ENCODE data around the gene ENO1. TPM values are rescaled to one million over a fixed set of nuclear protein-coding genes. Genes with fewer than 3 reads are reported as not detected.
"Not testable (repeated sequence)": the region's sequence is repeated elsewhere in the genome, so short reads cannot be mapped to it uniquely, and the experiment has no call there.

The ENO1 gene
- total RNA-seq, 2 experiments from 2014 or later: 2,453 to 2,472 TPM

DNA sequence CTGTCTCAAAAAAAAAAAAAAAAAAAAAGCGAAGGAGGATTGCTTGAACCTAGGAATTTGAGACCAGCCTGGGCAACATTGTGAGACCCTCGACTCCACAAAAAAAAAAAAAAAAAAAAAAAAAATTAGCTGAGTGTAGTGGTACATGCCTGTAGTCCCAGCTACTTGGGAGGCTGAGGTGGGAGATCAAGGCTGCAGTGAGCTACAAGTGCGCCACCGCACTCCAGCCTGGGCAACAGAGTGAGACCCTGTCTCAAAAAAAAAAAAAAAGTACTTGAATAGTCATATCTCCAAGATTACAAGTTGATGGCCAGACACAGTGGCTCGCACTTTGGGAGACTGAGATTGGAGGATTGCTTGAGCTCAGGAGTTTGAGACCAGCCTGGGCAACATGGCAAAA lies 27.4 kb downstream of the ENO1 start:
- no peak for DNase-seq
- Mint-ChIP-seq H3K27ac (no peak overlapping the region), H3K4me1 (peaks cover 4% of the 10 kb centered on the region), H3K27me3 (no peaks in the 10 kb centered on the region), H3K4me3 (no peak overlapping the region), H3K9me3 (no peaks in the 10 kb centered on the region), H3K36me3 (ENCODE audit: low read depth) (peaks cover under 1% of the 10 kb centered on the region)
- ChIA-PET POLR2A (no interaction called here), CTCF (interaction anchor here (0.6 to 4.2 kb wide), 10 partner anchors 9 to 1005 kb away, joined by 3 to 54 read pairs (median 3); no protein-coding TSS in a partner anchor)

DNA sequence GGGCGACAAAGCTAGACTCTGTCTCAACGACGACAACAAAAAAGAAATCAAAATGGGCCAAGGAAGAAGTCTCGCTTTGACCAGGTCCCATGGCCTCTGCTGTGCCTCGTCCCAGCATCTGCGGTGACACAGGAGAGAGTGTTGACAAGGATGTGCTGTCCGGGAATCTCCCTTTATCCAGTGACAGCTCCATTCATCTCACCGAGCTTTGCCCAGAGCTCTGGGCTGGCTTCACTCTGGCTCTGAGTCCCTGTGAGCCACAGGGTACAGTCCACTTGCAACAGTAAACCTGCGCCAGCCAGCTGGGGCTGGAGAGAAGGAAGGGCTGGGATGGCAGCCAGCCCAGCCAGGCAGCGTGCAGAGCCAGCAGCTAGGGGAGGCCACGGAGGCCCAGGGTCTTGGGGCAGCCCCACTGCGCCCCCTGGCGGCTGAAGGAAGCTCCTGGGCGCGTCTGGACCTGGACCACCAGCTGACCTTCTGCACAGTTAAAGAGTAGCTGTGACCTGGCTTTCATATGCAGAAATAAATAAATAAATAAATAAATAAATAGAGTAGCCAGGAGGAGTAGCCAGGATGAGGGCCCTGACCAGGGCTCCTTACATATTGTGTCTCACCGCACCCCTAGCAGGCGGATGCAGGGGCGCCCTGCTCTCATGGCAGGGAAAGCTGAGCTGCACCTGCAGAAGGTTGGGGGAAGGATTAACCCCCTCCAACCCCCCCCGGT lies 29.7 kb downstream of the ENO1 start:
- Mint-ChIP-seq H3K4me3 (no peak overlapping the region), H3K4me1 (peaks cover 5% of the 10 kb centered on the region), H3K27ac (no peak overlapping the region), H3K27me3 (peaks cover 6% of the 10 kb centered on the region), H3K9me3 (no peaks in the 10 kb centered on the region), H3K36me3 (ENCODE audit: low read depth) (no peaks in the 10 kb centered on the region)
- CTCF ChIA-PET: interaction anchor here (0.6 to 4.2 kb wide), 89 partner anchors 10 to 866 kb away, joined by 3 to 58 read pairs (median 4); partner anchors contain the start of gene RERE
- POLR2A ChIA-PET: interaction anchor here (0.5 to 2.1 kb wide), 8 partner anchors 9 to 339 kb away, joined by 3 to 17 read pairs (median 4); partner anchors contain the start of gene ENO1
- DNase-seq: peak; percentile 75

DNA sequence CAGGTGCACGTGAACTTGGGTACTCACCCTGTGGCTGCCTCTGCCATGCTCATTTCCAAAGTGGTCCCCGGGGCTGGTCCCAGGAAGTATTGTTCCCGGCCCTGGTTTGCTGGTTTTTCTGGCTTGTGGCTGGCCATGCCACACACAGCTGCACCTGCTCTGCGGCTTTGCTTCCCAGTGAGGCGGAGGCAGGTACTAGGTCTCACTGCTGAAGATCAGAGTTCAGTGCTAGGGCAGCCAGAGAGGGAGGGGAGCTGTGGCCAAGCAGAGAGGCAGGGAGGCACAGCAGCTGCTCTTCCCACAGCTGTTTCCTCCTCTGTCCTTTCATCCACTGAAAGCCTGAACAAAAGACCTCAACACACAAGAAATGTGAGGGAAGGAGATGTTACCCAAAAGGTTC lies 30.5 kb downstream of the ENO1 start:
- H3K36me3 Mint-ChIP-seq (ENCODE audit: low read depth): no peaks in the 10 kb centered on the region
- H3K4me1 Mint-ChIP-seq: peaks cover 5% of the 10 kb centered on the region
- no peaks in the 10 kb centered on the region for H3K9me3 Mint-ChIP-seq
- H3K27me3 Mint-ChIP-seq: peaks cover 6% of the 10 kb centered on the region
- no peak overlapping the region for H3K27ac Mint-ChIP-seq
- POLR2A ChIA-PET: interaction anchor here (1.2 to 2.1 kb wide), 5 partner anchors 10 to 122 kb away, joined by 4 to 17 read pairs (median 5); partner anchors contain the start of gene ENO1
- H3K4me3 Mint-ChIP-seq: no peak overlapping the region
- DNase-seq: no peak
- CTCF ChIA-PET: interaction anchor here (0.7 to 4.2 kb wide), 40 partner anchors 9 to 865 kb away, joined by 3 to 58 read pairs (median 6); partner anchors contain the start of gene RERE

DNA sequence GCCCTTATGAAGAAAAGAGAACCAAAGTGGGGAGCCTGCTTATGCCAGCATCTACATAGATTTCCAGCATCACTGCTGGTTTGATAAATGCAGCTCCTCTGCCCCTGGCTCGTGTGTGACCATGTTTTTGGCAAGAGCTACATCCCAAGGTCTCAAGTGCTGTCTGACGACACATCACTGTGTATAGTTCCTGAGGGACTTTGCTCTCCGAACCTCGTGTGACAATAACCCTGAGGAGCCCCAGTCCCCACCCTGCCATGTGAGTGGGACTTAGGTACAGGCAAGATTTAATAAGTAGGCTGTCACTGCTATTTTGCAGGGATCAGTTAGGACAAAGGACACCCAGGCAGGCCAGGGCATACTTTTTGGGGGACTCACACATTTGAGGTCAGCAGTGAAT lies 32.2 kb downstream of the ENO1 start:
- CTCF ChIA-PET: interaction anchor here (1.6 to 4.1 kb wide), 2 partner anchors 13 to 285 kb away, joined by 7 to 58 read pairs; no protein-coding TSS in a partner anchor
- Mint-ChIP-seq H3K36me3 (ENCODE audit: low read depth) (no peaks in the 10 kb centered on the region), H3K9me3 (no peaks in the 10 kb centered on the region), H3K4me1 (peaks cover 4% of the 10 kb centered on the region), H3K27me3 (peaks cover 8% of the 10 kb centered on the region), H3K4me3 (no peak overlapping the region), H3K27ac (no peak overlapping the region)
- POLR2A ChIA-PET: no interaction called here
- no peak for DNase-seq

DNA sequence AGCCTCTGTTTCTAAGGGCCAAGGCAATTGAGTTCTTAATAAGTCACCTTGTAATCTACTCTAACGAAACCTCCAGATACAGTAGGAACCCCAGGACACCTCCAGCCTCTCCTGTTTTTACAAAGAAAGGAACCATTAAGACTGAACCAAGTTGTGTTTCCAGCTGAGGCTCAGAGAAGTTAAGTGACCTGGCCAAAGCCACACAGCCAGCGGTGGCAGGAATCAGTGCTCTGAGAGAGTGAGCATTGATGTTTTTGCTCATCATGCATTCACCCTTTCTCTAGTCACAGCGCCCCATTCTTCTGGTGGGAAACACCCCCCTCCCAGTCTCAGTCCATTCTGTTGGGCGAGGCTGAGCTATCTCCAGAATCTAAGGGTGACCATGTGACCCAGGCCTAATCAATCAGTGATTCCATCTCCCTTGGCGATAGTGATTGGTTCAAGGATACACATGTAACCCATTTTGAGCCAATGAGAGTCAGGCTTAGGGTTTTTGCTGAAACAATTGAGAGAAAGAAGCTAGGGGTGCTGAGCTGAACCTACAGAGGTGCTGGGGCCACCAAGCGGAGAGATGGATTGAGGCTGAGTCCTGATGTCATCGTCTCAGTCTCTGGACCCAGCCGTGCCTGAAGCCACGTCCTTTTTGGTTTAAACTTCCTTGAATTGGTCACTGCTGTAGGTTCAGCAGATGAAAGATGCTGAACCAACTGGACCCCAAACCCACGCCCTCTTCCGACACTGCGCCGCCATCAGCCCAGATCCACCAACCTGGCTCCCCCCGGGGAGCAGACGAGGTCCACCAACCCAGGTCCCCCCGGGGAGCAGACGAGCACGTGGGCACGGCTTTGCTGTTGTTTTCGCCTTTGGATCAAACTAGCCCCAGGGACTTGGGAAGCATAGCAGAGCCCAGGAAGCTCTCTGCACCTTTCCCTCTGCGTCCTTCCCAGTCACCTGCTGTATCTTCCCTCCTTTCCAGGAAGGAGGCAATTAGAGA lies 33.1 kb downstream of the ENO1 start:
- no peaks in the 10 kb centered on the region for H3K9me3 Mint-ChIP-seq
- CTCF ChIA-PET: interaction anchor here (0.6 to 1.6 kb wide), 3 partner anchors 14 to 387 kb away, joined by 3 to 7 read pairs (median 5); no protein-coding TSS in a partner anchor
- POLR2A ChIA-PET: interaction anchor here (0.9 kb wide), 1 partner anchor 473 kb away, joined by 4 read pairs; no protein-coding TSS in a partner anchor
- H3K27me3 Mint-ChIP-seq: peaks cover 8% of the 10 kb centered on the region
- H3K27ac Mint-ChIP-seq: no peak overlapping the region
- H3K36me3 Mint-ChIP-seq (ENCODE audit: low read depth): no peaks in the 10 kb centered on the region
- no peak for DNase-seq
- H3K4me3 Mint-ChIP-seq: no peak overlapping the region
- peaks cover 4% of the 10 kb centered on the region for H3K4me1 Mint-ChIP-seq

DNA sequence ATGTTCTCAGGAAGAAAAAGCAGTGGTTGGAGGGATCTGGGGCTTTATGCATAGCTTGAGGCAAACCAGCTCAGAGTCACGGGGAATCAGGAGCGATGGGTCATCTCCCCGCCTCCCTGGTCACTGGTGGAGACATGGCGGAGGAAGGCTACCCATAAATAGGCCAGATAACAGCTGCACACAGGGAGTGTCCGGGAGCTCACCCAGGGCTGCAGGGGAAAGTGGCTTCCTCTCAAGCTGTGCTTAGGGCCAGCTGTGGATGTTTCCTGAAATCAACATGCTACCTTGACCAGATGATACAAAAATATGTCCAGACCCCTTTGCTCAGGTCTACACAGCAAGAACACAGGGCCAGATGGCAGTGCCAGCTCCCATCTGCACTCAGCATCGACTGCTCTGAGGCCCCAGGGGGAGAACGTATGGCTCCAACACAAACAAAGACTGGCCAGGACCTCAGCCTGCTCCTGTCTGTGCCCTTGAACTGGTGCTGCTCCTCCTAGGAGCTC lies 33.9 kb downstream of the ENO1 start:
- H3K4me1 Mint-ChIP-seq: peaks cover 4% of the 10 kb centered on the region
- H3K36me3 Mint-ChIP-seq (ENCODE audit: low read depth): no peaks in the 10 kb centered on the region
- peaks cover 8% of the 10 kb centered on the region for H3K27me3 Mint-ChIP-seq
- ChIA-PET POLR2A (interaction anchor here (0.9 kb wide), 1 partner anchor 472 kb away, joined by 4 read pairs; no protein-coding TSS in a partner anchor), CTCF (interaction anchor here (1.1 kb wide), 1 partner anchor 15 kb away, joined by 3 read pairs; no protein-coding TSS in a partner anchor)
- H3K4me3 Mint-ChIP-seq: no peak overlapping the region
- no peak overlapping the region for H3K27ac Mint-ChIP-seq
- DNase-seq: no peak
- H3K9me3 Mint-ChIP-seq: no peaks in the 10 kb centered on the region

DNA sequence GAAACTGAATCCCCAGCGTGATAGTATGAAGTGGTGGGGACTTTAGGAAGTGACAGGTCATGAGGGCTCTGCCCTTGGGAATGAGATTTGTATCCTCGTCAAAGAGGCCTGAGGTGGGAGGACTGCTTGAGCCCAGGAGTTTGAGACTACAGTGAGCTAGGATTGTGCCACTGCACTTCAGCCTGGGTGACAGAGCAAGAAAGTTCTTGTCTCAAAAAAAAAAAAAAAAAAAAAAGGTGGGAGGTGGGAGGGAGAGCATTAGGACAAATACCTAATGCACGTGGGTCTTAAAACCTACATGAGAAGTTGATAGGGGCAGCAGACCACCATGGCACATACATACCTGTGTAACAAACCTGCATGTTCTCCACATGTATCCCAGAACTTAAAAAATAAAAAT lies 37.1 kb downstream of the ENO1 start:
- Mint-ChIP-seq H3K27ac (no peak overlapping the region), H3K4me1 (peaks cover 1% of the 10 kb centered on the region), H3K9me3 (no peaks in the 10 kb centered on the region), H3K36me3 (ENCODE audit: low read depth) (no peaks in the 10 kb centered on the region), H3K27me3 (peaks cover 12% of the 10 kb centered on the region), H3K4me3 (no peak overlapping the region)
- ChIA-PET CTCF (no interaction called here), POLR2A (no interaction called here)
- DNase-seq: no peak

DNA sequence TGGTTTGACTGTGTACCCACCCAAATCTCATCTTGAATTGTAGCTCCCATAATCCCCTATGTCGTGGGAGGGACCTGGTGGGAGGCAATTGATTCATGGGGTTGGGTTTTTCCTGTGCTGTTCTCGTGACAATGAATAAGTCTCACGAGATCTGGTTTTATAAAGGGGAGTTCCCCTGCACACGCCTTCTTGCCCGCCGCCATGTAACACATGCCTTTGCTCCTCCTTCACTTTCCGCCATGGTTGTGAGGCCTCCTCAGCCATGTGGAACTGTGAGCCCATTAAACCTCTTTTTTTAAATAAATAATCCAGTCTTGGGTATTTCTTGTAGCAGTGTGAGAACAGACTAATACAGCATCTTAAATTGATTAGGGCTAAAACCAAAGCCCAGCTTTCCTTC lies 38.5 kb downstream of the ENO1 start:
- no peak overlapping the region for H3K27ac Mint-ChIP-seq
- H3K4me3 Mint-ChIP-seq: no peak overlapping the region
- no peaks in the 10 kb centered on the region for H3K9me3 Mint-ChIP-seq
- ChIA-PET CTCF (interaction anchor here (3.7 kb wide), 1 partner anchor 9 kb away, joined by 27 read pairs; no protein-coding TSS in a partner anchor), POLR2A (interaction anchor here (1.5 kb wide), 1 partner anchor 278 kb away, joined by 3 read pairs; no protein-coding TSS in a partner anchor)
- no peak for DNase-seq
- H3K4me1 Mint-ChIP-seq: no peaks in the 10 kb centered on the region
- peaks cover 12% of the 10 kb centered on the region for H3K27me3 Mint-ChIP-seq
- H3K36me3 Mint-ChIP-seq (ENCODE audit: low read depth): no peaks in the 10 kb centered on the region

DNA sequence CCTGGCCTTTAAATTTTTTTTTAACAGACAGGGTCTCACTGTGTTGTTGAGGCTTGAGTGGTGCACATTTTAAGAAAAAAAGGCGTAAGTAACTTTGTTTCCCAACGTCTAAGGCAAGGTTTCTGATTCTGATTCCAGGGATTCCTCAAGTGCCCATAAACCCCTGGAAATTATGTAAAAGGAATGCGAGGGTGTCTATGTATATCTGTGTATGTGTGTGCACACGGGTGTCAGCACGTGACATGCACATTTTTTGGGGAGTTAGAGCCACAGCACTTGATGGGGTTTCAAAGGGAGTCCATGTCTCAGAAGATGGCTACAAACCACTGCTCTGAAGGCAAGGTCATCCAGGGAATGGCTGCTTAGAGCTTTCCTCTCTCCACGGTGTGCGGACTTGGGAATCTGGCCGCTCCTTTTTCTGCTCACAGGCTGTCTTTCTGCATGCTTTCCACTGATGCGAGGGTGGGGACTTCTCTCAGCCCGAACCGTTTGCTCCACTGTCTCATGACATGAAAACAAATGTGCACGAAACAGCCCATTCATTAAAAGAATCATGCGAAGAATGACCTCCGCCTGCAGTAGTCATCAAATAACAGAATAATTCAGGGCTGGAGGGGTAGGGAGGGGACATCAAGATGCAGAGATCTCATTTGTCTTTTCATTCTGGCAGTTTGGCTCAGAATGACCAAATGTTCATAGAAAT lies 42.4 kb downstream of the ENO1 start:
- CTCF ChIA-PET: interaction anchor here (0.8 to 1.8 kb wide), 2 partner anchors 13 to 27 kb away, joined by 3 to 6 read pairs; no protein-coding TSS in a partner anchor
- no peak for DNase-seq
- Mint-ChIP-seq H3K4me3 (no peak overlapping the region), H3K4me1 (no peaks in the 10 kb centered on the region), H3K27ac (no peak overlapping the region), H3K9me3 (no peaks in the 10 kb centered on the region), H3K36me3 (ENCODE audit: low read depth) (no peaks in the 10 kb centered on the region), H3K27me3 (peaks cover 9% of the 10 kb centered on the region)
- POLR2A ChIA-PET: no interaction called here

DNA sequence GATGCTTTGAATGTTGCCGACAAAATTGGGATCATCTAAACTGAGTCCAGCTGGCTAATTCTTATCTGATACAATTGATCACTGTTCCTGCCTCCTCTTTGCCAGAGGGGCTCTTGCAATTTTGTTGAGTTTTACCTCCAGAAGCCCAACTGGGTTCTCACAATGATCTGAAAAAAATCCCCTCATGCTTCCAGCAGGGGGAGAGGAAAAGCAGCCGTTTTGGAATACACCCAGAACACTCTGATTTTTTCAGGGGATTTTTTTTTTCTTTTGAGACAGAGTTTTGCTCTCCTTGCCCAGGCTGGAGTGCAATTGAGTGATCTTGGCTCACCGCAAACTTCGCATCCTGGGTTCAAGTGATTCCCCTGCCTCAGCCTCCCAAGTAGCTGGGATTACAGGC lies 47.1 kb downstream of the ENO1 start:
- peaks cover 9% of the 10 kb centered on the region for H3K4me1 Mint-ChIP-seq
- no peak overlapping the region for H3K4me3 Mint-ChIP-seq
- ChIA-PET POLR2A (no interaction called here), CTCF (interaction anchor here (2.9 kb wide), 1 partner anchor 17 kb away, joined by 13 read pairs; no protein-coding TSS in a partner anchor)
- H3K36me3 Mint-ChIP-seq (ENCODE audit: low read depth): no peaks in the 10 kb centered on the region
- H3K27me3 Mint-ChIP-seq: peaks cover 10% of the 10 kb centered on the region
- H3K27ac Mint-ChIP-seq: no peak overlapping the region
- DNase-seq: no peak
- no peaks in the 10 kb centered on the region for H3K9me3 Mint-ChIP-seq

DNA sequence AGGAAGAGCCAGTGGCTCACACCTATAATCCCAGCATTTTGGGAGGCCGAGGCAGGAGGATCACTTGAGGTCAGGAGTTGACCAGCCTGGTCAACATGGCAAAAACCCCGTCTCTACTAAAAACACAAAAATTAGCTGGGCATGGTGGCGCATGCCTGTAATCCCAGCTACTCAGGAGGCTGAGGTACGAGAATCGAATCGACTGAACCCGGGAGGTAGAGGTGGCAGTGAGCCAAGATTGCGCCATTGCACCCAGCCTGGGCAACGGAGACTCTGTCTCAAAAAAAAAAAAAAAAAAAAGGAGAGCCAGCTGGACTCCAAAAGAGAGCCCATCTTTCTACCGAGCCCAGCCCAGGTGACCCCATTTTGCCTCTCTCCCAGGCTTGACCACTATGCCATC lies 47.8 kb downstream of the ENO1 start:
- POLR2A ChIA-PET; H3K36me3 Mint-ChIP-seq (ENCODE audit: low read depth); H3K4me1 Mint-ChIP-seq; H3K4me3 Mint-ChIP-seq; H3K9me3 Mint-ChIP-seq; H3K27me3 Mint-ChIP-seq; H3K27ac Mint-ChIP-seq; DNase-seq: not testable (repeated sequence)
- CTCF ChIA-PET: interaction anchor here (2.9 kb wide), 1 partner anchor 18 kb away, joined by 13 read pairs; no protein-coding TSS in a partner anchor

DNA sequence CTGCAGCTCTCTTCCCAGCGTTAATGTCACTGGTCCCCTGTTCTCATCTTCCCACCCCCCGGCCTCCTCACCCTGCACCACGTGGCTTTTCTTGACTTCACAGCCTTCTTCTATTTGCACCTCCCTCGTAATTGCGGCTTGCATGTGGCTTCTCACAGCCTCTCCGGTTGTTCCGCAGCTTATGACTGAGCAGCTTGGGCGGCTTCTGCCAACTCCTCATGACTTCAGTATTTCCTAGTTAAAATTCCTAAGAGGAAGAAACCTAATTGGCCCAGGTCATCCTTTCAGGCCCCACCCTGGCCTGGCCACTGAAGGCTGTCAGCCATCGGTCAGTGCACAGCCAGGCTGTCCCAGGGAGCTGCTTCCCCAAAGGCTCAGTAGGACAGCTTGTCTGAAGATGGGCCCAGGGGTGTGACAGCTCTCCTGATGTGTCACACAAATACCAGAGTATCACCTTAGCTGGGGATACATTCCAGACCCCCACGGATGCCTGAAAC lies 52.5 kb downstream of the ENO1 start:
- ChIA-PET POLR2A (interaction anchor here (0.8 kb wide), 1 partner anchor 9 kb away, joined by 4 read pairs; no protein-coding TSS in a partner anchor), CTCF (interaction anchor here (1.6 kb wide), 2 partner anchors 23 to 179 kb away, joined by 5 to 6 read pairs; no protein-coding TSS in a partner anchor)
- no peaks in the 10 kb centered on the region for H3K36me3 Mint-ChIP-seq (ENCODE audit: low read depth)
- no peaks in the 10 kb centered on the region for H3K9me3 Mint-ChIP-seq
- DNase-seq: no peak
- peaks cover 10% of the 10 kb centered on the region for H3K27me3 Mint-ChIP-seq
- H3K4me1 Mint-ChIP-seq: peaks cover 9% of the 10 kb centered on the region
- H3K4me3 Mint-ChIP-seq: no peak overlapping the region
- H3K27ac Mint-ChIP-seq: no peak overlapping the region

All from activated CD4-positive, alpha-beta memory T cell treated with anti-CD3 and anti-CD28 coated beads, Interleukin-2, amount 10 ng/mL, durations not matched to agents 7 days and 5 days (primary cell).